K562 (cell line): ENCODE results near the gene PARD3B.

ENCODE experiments used
- ETS2 ChIP-seq: IDR thresholded peaks from 2 replicates; pipeline ENCODE4 v1.6.1; 2016; ENCODE audit warnings: borderline replicate concordance, missing genetic modification characterization, mild to moderate bottlenecking, moderate library complexity, missing compliant biosample characterization; ENCODE audit not compliant: poor library complexity, severe bottlenecking
- HBP1 ChIP-seq: fragments of 450-650 bp; formaldehyde crosslinking; IDR thresholded peaks from 2 replicates; pipeline ENCODE4 v1.4.0; 2022; ENCODE audit warnings: missing genetic modification characterization
- MLX ChIP-seq, 2 experiments: fragments of 450-650 bp in 1 of 2; sonication (generic) in 1 of 2; formaldehyde crosslinking; conservative IDR thresholded peaks; 2 replicates each; pipeline versions ENCODE4 v1.4.0 to v1.8.1; 2020 to 2022; ENCODE audit warnings: mild to moderate bottlenecking in 1 of 2, missing genetic modification reagents in 1 of 2
- MTA1 ChIP-seq: fragments of 450-650 bp; IDR thresholded peaks from 2 replicates; pipeline ENCODE4 v1.6.1; 2017; ENCODE audit warnings: borderline replicate concordance
- MXI1 ChIP-seq: IDR thresholded peaks from 2 replicates; pipeline ENCODE4 v1.6.1; 2011; ENCODE audit warnings: low read depth, mild to moderate bottlenecking, improper control_type of control experiment, low read length
- POLR3G ChIP-seq: IDR thresholded peaks from 2 replicates; pipeline ENCODE4 v1.6.1; 2011; ENCODE audit not compliant: insufficient read length, insufficient replicate concordance; ENCODE audit errors: extremely low read depth
- TCF15 ChIP-seq: fragments of 250-450 bp; sonication (Bioruptor Pico); IDR thresholded peaks from 2 replicates; pipeline ENCODE4 v1.8.0; 2022; ENCODE audit warnings: moderate library complexity, mild to moderate bottlenecking, inconsistent platforms
- ZNF449 ChIP-seq: fragments of 250-450 bp; sonication (Bioruptor Pico); IDR thresholded peaks from 2 replicates; pipeline ENCODE4 v1.8.0; 2022; ENCODE audit warnings: moderate library complexity, mild to moderate bottlenecking, inconsistent platforms
- TF ChIP-seq, protein P1 (sequence below), 2 experiments: fragments of 450-650 bp; formaldehyde crosslinking in 1 of 2; IDR thresholded peaks; 2 replicates each; pipeline versions ENCODE4 v1.4.0 to v1.6.1; 2014 to 2020; ENCODE audit warnings: mild to moderate bottlenecking in 2 of 2, borderline replicate concordance in 1 of 2, low read depth in 1 of 2

DNA sequence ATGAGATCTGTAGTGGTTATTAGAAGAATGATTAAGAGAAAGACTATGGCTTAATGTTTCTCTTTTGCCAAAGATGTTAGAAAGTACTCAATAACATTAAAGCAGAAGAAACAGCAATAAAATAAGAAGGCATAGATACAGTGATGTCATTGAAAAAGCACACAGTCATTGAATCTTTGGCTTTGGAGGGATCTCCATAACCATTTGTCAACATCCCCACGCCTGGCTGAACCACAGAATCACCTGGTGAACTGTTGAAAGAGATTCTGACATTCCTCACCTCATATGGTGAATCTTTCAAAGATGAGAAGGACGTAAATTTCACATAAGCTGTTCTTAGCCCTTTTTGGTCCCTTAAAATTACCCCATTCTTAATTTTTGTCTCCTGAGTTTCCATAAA is 812.5 kb downstream of the PARD3B start:
- no peak for TF ChIP-seq POLR3G
- TF ChIP-seq HBP1 (CRISPR knock-in tag) = no peak
- TF ChIP-seq TCF15 = no peak
- TF ChIP-seq ETS2 (tag) = no peak
- TF ChIP-seq MTA1 = no peak
- TF ChIP-seq, protein P1, sequence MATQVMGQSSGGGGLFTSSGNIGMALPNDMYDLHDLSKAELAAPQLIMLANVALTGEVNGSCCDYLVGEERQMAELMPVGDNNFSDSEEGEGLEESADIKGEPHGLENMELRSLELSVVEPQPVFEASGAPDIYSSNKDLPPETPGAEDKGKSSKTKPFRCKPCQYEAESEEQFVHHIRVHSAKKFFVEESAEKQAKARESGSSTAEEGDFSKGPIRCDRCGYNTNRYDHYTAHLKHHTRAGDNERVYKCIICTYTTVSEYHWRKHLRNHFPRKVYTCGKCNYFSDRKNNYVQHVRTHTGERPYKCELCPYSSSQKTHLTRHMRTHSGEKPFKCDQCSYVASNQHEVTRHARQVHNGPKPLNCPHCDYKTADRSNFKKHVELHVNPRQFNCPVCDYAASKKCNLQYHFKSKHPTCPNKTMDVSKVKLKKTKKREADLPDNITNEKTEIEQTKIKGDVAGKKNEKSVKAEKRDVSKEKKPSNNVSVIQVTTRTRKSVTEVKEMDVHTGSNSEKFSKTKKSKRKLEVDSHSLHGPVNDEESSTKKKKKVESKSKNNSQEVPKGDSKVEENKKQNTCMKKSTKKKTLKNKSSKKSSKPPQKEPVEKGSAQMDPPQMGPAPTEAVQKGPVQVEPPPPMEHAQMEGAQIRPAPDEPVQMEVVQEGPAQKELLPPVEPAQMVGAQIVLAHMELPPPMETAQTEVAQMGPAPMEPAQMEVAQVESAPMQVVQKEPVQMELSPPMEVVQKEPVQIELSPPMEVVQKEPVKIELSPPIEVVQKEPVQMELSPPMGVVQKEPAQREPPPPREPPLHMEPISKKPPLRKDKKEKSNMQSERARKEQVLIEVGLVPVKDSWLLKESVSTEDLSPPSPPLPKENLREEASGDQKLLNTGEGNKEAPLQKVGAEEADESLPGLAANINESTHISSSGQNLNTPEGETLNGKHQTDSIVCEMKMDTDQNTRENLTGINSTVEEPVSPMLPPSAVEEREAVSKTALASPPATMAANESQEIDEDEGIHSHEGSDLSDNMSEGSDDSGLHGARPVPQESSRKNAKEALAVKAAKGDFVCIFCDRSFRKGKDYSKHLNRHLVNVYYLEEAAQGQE (IDR thresholded peaks at IDR 0.05; ENCODE audit: borderline replicate concordance) = no peak
- TF ChIP-seq, protein P1 (CRISPR knock-in tag; IDR thresholded peaks at IDR 0.05; ENCODE audit: low read depth) = no peak
- TF ChIP-seq MXI1 = no peak
- TF ChIP-seq ZNF449 (CRISPR knock-in tag) = no peak
- TF ChIP-seq MLX (CRISPR knock-in tag; conservative IDR thresholded peaks at IDR 0.05) = no peak
